ENCODE data around the gene CACNA1H. TPM values are rescaled to one million over a fixed set of nuclear protein-coding genes. Genes with fewer than 3 reads are reported as not detected.

The CACNA1H gene
- total and polyA plus RNA-seq, 2 donors (not counting 3 experiments of a cell fraction or from before 2014, with no cell fraction given), result 0.03 TPM; not detected in 1

- no peaks in the 10 kb centered on the region for H3K36me3 ChIP-seq (ENCODE audit: control insufficient read depth in 2 of 2, extremely low read depth in 1 of 2, insufficient read depth in 2 of 2, low read length in 2 of 2)
- POLR2A ChIA-PET, result no interaction called here
- no peak overlapping the region for H3K4me3 ChIP-seq (replicated peaks in 1 of 3; ENCODE audit: insufficient read depth in 1 of 3, low read depth in 1 of 3, low read length in 3 of 3)
- H3K9ac ChIP-seq (replicated peaks; ENCODE audit: extremely low read depth, insufficient read depth, low read length), result no peak overlapping the region
- BruUV-seq (replicated peaks), result no TSS peak
- intact Hi-C loops (cut with micrococcal nuclease), result no loop called here
- CTCF ChIA-PET, result interaction anchor here (1.0 kb wide), 1 partner anchor 11 kb away, joined by 3 read pairs; no protein-coding TSS in a partner anchor
- TF ChIP-seq EZH2 (IDR thresholded peaks at IDR 0.05; ENCODE audit: borderline replicate concordance, low read depth, low read length, severe bottlenecking) (no peak), JUN (IDR thresholded peaks at IDR 0.05; ENCODE audit: borderline replicate concordance, insufficient read depth, insufficient read length, low read depth) (no peak), POLR2A (IDR thresholded peaks at IDR 0.05; ENCODE audit: low read depth, low read length) (no peak), POLR2AphosphoS5 (IDR thresholded peaks at IDR 0.05; ENCODE audit: insufficient read depth, low read depth, low read length) (no peak)
- TF ChIP-seq, protein P1, sequence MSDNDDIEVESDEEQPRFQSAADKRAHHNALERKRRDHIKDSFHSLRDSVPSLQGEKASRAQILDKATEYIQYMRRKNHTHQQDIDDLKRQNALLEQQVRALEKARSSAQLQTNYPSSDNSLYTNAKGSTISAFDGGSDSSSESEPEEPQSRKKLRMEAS (IDR thresholded peaks at IDR 0.05; ENCODE audit: insufficient read depth, insufficient read length), result no peak
- no peaks in the 10 kb centered on the region for H3K9me1 ChIP-seq (replicated peaks; ENCODE audit: control insufficient read depth, extremely low read depth, insufficient read depth, low read length)
- H3K4me1 ChIP-seq (ENCODE audit: control insufficient read depth, extremely low read depth, insufficient read depth, low read length), result no peaks in the 10 kb centered on the region
- no peaks in the 10 kb centered on the region for H3K27me3 ChIP-seq (ENCODE audit: control insufficient read depth in 2 of 2, insufficient read depth in 2 of 2, low read length in 2 of 2)
- H2AFZ ChIP-seq (ENCODE audit: low read depth, low read length), result no peak overlapping the region
- no peaks in the 10 kb centered on the region for H4K20me1 ChIP-seq (replicated peaks; ENCODE audit: control insufficient read depth, extremely low read depth, insufficient read depth, low read length)
- DNase-seq (ENCODE audit: low read depth, low spot score) (no peak), FAIRE-seq (no peak)
- dilution Hi-C loops (cut with MboI; ENCODE audit: extremely low pct_ligation_motif_present, low sequenced_read_pairs), result no loop called here
- H3K9me3 ChIP-seq (replicated peaks; ENCODE audit: control insufficient read depth, insufficient read depth, low read length), result no peaks in the 10 kb centered on the region
- H3K79me2 ChIP-seq (ENCODE audit: control insufficient read depth, insufficient read depth, low read length), result no peaks in the 10 kb centered on the region
- H3K27ac ChIP-seq (ENCODE audit: insufficient read depth, low read depth, low read length), result no peak overlapping the region
- H3K4me2 ChIP-seq (ENCODE audit: insufficient read depth, low read length), result no peak overlapping the region
Observed at GRCh38 chr16:1218930-1219611, 66.2 kb downstream of the CACNA1H start.

DNA sequence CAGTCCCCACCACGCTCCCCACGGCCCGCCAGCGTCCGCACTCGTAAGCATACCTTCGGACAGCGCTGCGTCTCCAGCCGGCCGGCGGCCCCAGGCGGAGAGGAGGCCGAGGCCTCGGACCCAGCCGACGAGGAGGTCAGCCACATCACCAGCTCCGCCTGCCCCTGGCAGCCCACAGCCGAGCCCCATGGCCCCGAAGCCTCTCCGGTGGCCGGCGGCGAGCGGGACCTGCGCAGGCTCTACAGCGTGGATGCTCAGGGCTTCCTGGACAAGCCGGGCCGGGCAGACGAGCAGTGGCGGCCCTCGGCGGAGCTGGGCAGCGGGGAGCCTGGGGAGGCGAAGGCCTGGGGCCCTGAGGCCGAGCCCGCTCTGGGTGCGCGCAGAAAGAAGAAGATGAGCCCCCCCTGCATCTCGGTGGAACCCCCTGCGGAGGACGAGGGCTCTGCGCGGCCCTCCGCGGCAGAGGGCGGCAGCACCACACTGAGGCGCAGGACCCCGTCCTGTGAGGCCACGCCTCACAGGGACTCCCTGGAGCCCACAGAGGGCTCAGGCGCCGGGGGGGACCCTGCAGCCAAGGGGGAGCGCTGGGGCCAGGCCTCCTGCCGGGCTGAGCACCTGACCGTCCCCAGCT lies 67.3 kb downstream of the CACNA1H start:
- TF ChIP-seq EZH2 (IDR thresholded peaks at IDR 0.05; ENCODE audit: borderline replicate concordance, low read depth, low read length, severe bottlenecking) (no peak), GATA2 (IDR thresholded peaks at IDR 0.05; ENCODE audit: insufficient read depth, insufficient read length, low read depth, low read length) (no peak), CTCF (IDR thresholded peaks at IDR 0.05; ENCODE audit: extremely low read depth in 1 of 2, insufficient read depth in 1 of 2, low read depth in 1 of 2, low read length in 2 of 2) (no peak), MYC (IDR thresholded peaks at IDR 0.05; ENCODE audit: low read depth, low read length) (no peak), FOS (IDR thresholded peaks at IDR 0.05; ENCODE audit: borderline replicate concordance, insufficient read depth, low read length) (no peak)
- TF ChIP-seq, protein P1 (IDR thresholded peaks at IDR 0.05; ENCODE audit: insufficient read depth, insufficient read length), result no peak
- intact Hi-C loops (cut with micrococcal nuclease) (loop anchor here (5.0 kb wide), 1 partner anchor 697 kb away; the partner anchor contains the start of gene HS3ST6), dilution Hi-C loops (cut with MboI; ENCODE audit: extremely low pct_ligation_motif_present, low sequenced_read_pairs) (no loop called here)
- ChIA-PET CTCF (no interaction called here), POLR2A (no interaction called here)
- Histone ChIP-seq H3K9me1 (replicated peaks; ENCODE audit: control insufficient read depth, extremely low read depth, insufficient read depth, low read length) (no peaks in the 10 kb centered on the region), H4K20me1 (replicated peaks; ENCODE audit: control insufficient read depth, extremely low read depth, insufficient read depth, low read length) (no peaks in the 10 kb centered on the region), H3K9ac (replicated peaks; ENCODE audit: extremely low read depth, insufficient read depth, low read length) (no peak overlapping the region), H3K4me2 (ENCODE audit: insufficient read depth, low read length) (no peak overlapping the region), H3K79me2 (ENCODE audit: control insufficient read depth, insufficient read depth, low read length) (no peaks in the 10 kb centered on the region), H3K4me1 (ENCODE audit: control insufficient read depth, extremely low read depth, insufficient read depth, low read length) (no peaks in the 10 kb centered on the region), H3K27ac (ENCODE audit: insufficient read depth, low read depth, low read length) (no peak overlapping the region), H3K9me3 (replicated peaks; ENCODE audit: control insufficient read depth, insufficient read depth, low read length) (no peaks in the 10 kb centered on the region), H2AFZ (ENCODE audit: low read depth, low read length) (no peak overlapping the region), H3K36me3 (ENCODE audit: control insufficient read depth in 2 of 2, extremely low read depth in 1 of 2, insufficient read depth in 2 of 2, low read length in 2 of 2) (no peaks in the 10 kb centered on the region), H3K4me3 (replicated peaks in 1 of 3; ENCODE audit: insufficient read depth in 1 of 3, low read depth in 1 of 3, low read length in 3 of 3) (no peak overlapping the region), H3K27me3 (ENCODE audit: control insufficient read depth in 2 of 2, insufficient read depth in 2 of 2, low read length in 2 of 2) (no peaks in the 10 kb centered on the region)
- DNase-seq (ENCODE audit: low read depth, low spot score) (no peak), FAIRE-seq (no peak)
- BruUV-seq (replicated peaks), result no TSS peak

All from endothelial cell of umbilical vein (primary cell).